PFSK-1 (cell line): ENCODE results near the gene KCNJ5.

ENCODE experiments used
- POLR2AphosphoS5 ChIP-seq: IDR thresholded peaks from 2 replicates; pipeline ENCODE4 v1.6.1; 2012; ENCODE audit warnings: low read depth, mild to moderate bottlenecking, control low read depth, low read length, moderate library complexity
- REST ChIP-seq, 2 experiments: IDR thresholded peaks; 2 replicates each; pipeline versions ENCODE4 v1.6.1 to v1.8.0; 2011 to 2012; ENCODE audit warnings: low read depth in 2 of 2, low read length in 2 of 2, control low read depth in 1 of 2, inconsistent platforms in 1 of 2, mild to moderate bottlenecking in 1 of 2, moderate library complexity in 1 of 2; ENCODE audit not compliant: insufficient read depth in 1 of 2
- SIN3A ChIP-seq: IDR thresholded peaks from 2 replicates; pipeline ENCODE4 v1.6.1; 2012; ENCODE audit warnings: mild to moderate bottlenecking, low read length, moderate library complexity, borderline replicate concordance; ENCODE audit not compliant: insufficient read depth
- TAF1 ChIP-seq: IDR thresholded peaks from 2 replicates; pipeline ENCODE4 v1.6.1; 2012; ENCODE audit warnings: low read length, control low read depth, borderline replicate concordance; ENCODE audit not compliant: insufficient read depth

GRCh38 chr11:128927683-128928336, 36.7 kb downstream of the KCNJ5 start:
- TF ChIP-seq TAF1 (no peak), REST (IDR thresholded peaks at IDR 0.05; ENCODE audit: insufficient read depth in 1 of 2, low read depth in 2 of 2, low read length in 2 of 2) (no peak), SIN3A (no peak), POLR2AphosphoS5 (no peak)
